ENCODE measurements around the gene CFAP54. TPM values are rescaled to one million over a fixed set of nuclear protein-coding genes. Genes with fewer than 3 reads are reported as not detected.
A peak's percentile ranks its signal among the peaks of the same experiment; 100 is the strongest.

Gene CFAP54
- total RNA-seq, 6 donors from 2014 or later: 0.66 to 48.8 (median 7.4) TPM

- Histone ChIP-seq H3K4me1 (no peaks in the 10 kb centered on the region), H3K36me3 (no peaks in the 10 kb centered on the region), H3K9me3 (no peaks in the 10 kb centered on the region), H3K27ac (no peak overlapping the region), H3K4me3 (no peak overlapping the region), H3K27me3 (no peaks in the 10 kb centered on the region)
- no peak for ATAC-seq (ENCODE audit: low FRiP score in 2 of 2)
- no peak for DNase-seq
- TF ChIP-seq POLR2AphosphoS5 (IDR thresholded peaks at IDR 0.05): no peak
- TF ChIP-seq CTCF (IDR thresholded peaks at IDR 0.05): no peak
- TF ChIP-seq EP300 (IDR thresholded peaks at IDR 0.05): no peak
- no peak for TF ChIP-seq POLR2A (IDR thresholded peaks at IDR 0.05)
- WGBS, 2 donors: 87 to 89% methylated on average over 2 of the region's 2 CpGs
Measured at GRCh38 chr12:96874211-96874610, 384.8 kb downstream of the CFAP54 start.

- Histone ChIP-seq H3K27ac (no peak overlapping the region), H3K9me3 (no peaks in the 10 kb centered on the region), H3K4me3 (no peak overlapping the region), H3K4me1 (no peaks in the 10 kb centered on the region), H3K36me3 (no peaks in the 10 kb centered on the region), H3K27me3 (no peaks in the 10 kb centered on the region)
- WGBS, 2 donors: 89 to 94% methylated on average over 3 of the region's 3 CpGs
- TF ChIP-seq POLR2AphosphoS5 (IDR thresholded peaks at IDR 0.05): no peak
- TF ChIP-seq EP300 (IDR thresholded peaks at IDR 0.05): no peak
- no peak for TF ChIP-seq POLR2A (IDR thresholded peaks at IDR 0.05)
- no peak for TF ChIP-seq CTCF (IDR thresholded peaks at IDR 0.05)
- ATAC-seq (ENCODE audit: low FRiP score in 2 of 2): no peak
- DNase-seq: no peak
Measured at GRCh38 chr12:96876966-96877365, 387.6 kb downstream of the CFAP54 start.

- no peak for DNase-seq
- TF ChIP-seq POLR2AphosphoS5 (IDR thresholded peaks at IDR 0.05): no peak
- no peak for TF ChIP-seq CTCF (IDR thresholded peaks at IDR 0.05)
- TF ChIP-seq POLR2A (IDR thresholded peaks at IDR 0.05): no peak
- 65 to 79% methylated on average over 1 of the region's 1 CpG for WGBS, 2 donors
Measured at GRCh38 chr12:96878704-96879103, 389.3 kb downstream of the CFAP54 start.

GRCh38 chr12:96879301-96879700 is 389.9 kb downstream of the CFAP54 start:
- Histone ChIP-seq H3K4me3 (no peak overlapping the region), H3K27ac (no peak overlapping the region), H3K36me3 (no peaks in the 10 kb centered on the region), H3K27me3 (no peaks in the 10 kb centered on the region), H3K4me1 (no peaks in the 10 kb centered on the region), H3K9me3 (no peaks in the 10 kb centered on the region)
- WGBS, 2 donors: 53 to 80% methylated on average over 4 of the region's 4 CpGs
- TF ChIP-seq POLR2A (IDR thresholded peaks at IDR 0.05) (no peak), EP300 (IDR thresholded peaks at IDR 0.05) (no peak), POLR2AphosphoS5 (IDR thresholded peaks at IDR 0.05) (no peak), CTCF (IDR thresholded peaks at IDR 0.05) (no peak)
- DNase-seq (no peak), ATAC-seq (ENCODE audit: low FRiP score in 2 of 2) (peak; percentile 6 to 41)

More at GRCh38 chr12:96878704-96879103, 389.3 kb downstream of the CFAP54 start:
- no peaks in the 10 kb centered on the region for H3K27me3 ChIP-seq
- no peaks in the 10 kb centered on the region for H3K36me3 ChIP-seq
- no peak overlapping the region for H3K27ac ChIP-seq
- no peak for ATAC-seq (ENCODE audit: low FRiP score in 2 of 2)
- H3K4me1 ChIP-seq: no peaks in the 10 kb centered on the region
- H3K4me3 ChIP-seq: no peak overlapping the region
- no peaks in the 10 kb centered on the region for H3K9me3 ChIP-seq

- TF ChIP-seq CTCF (IDR thresholded peaks at IDR 0.05): no peak
- no peak for TF ChIP-seq EP300 (IDR thresholded peaks at IDR 0.05)
- TF ChIP-seq POLR2AphosphoS5 (IDR thresholded peaks at IDR 0.05): no peak
- TF ChIP-seq POLR2A (IDR thresholded peaks at IDR 0.05): no peak
- H3K4me3 ChIP-seq: no peak overlapping the region
- 78 to 87% methylated on average over 3 of the region's 3 CpGs for WGBS, 2 donors
Measured at GRCh38 chr12:96880220-96880619, 390.8 kb downstream of the CFAP54 start.

More at GRCh38 chr12:96880220-96880619, 390.8 kb downstream of the CFAP54 start:
- H3K36me3 ChIP-seq: no peaks in the 10 kb centered on the region
- no peak overlapping the region for H3K27ac ChIP-seq
- no peaks in the 10 kb centered on the region for H3K9me3 ChIP-seq
- H3K4me1 ChIP-seq: no peaks in the 10 kb centered on the region
- H3K27me3 ChIP-seq: no peaks in the 10 kb centered on the region
- DNase-seq (no peak), ATAC-seq (ENCODE audit: low FRiP score in 2 of 2) (no peak)

Measured in upper lobe of left lung (tissue), 6 donors.